Left ventricle myocardium superior (tissue), 1 donor: ENCODE data around the gene GFRA1. TPM values are rescaled to one million over a fixed set of nuclear protein-coding genes. Genes with fewer than 3 reads are reported as not detected.

Source experiments
- ATAC-seq: fragments of 200-7000 bp; cut with Tn5 transposase; one replicate; pipeline ENCODE4 v1.9.1; 2020; ENCODE audit warnings: mild to moderate bottlenecking, moderate library complexity
- DNase-seq: peaks from one replicate; pipeline ENCODE4 v3.0.0-alpha.2; 2020
- intact Hi-C: fragments of 100-400 bp; cut with micrococcal nuclease; formaldehyde crosslinking; loops from one replicate; pipeline ENCODE4 v1.11.0; 2022
- total RNA-seq: library from RNA; stranded (reverse); fragmentation: NEBNext Ultra II Directional; extraction: Animal tissue kit (Norgen Biotek cat#: 25700); gene quantifications from one replicate; pipeline ENCODE4 v1.2.1, GENCODE V29; 2021
- donor health status: DM: no; HTN: yes; CAD: no; lungs with severe emphysema.

The GFRA1 gene
- total RNA-seq, 1 donor from 2014 or later = 6.7 TPM

- DNase-seq = no peak
- no peak for ATAC-seq
- intact Hi-C loops = no loop called here
Observed at GRCh38 chr10:116030576-116030975, 242.4 kb downstream of the GFRA1 start.

- no peak for DNase-seq
- ATAC-seq = no peak
- intact Hi-C loops = no loop called here
Observed at GRCh38 chr10:116029826-116030225, 243.2 kb downstream of the GFRA1 start.

DNA sequence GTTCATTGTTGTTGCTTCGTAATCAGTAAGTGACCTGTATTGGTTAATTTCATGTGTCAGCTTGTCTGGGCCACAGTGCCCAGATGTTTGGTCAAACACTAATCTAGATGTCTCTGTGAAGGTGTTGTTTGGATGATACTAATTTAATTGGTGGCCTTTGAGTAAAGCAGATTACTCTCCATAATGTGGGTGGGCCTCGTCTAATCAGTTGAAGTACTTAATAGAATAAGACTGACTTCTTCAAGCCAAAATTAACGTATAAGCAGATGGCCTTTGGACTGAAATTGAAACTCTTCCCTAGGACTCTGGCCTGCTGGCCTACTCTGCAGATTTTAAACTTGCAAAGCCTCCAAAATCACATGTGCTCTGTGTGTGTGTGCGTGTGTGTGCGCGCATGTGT lies 245.7 kb downstream of the GFRA1 start:
- no peak for DNase-seq
- ATAC-seq = no peak
- intact Hi-C loops = no loop called here

- intact Hi-C loops = no loop called here
- DNase-seq (no peak), ATAC-seq (no peak)
Observed at GRCh38 chr10:116026725-116027124, 246.3 kb downstream of the GFRA1 start.

DNA sequence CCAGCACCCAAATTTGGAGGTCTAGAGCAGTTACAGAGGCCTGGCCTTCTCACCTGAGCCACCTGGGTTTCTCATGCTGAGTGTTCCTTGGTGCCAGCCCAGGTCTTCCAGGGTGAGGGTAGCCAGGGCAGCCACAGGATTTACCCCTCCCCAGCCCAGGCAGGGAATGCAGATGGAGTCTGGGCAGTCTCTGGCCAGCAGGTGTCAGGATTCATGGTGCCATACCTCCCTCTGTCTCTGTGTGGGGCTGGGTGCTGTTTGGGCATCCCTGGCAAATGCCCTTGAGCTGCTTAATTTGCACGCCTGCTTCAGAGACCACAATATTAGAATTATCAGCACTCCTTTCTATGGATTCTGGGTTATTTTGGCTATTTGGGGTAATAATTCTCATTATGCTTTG lies 246.7 kb downstream of the GFRA1 start:
- no peak for DNase-seq
- ATAC-seq = no peak
- intact Hi-C loops = no loop called here

DNA sequence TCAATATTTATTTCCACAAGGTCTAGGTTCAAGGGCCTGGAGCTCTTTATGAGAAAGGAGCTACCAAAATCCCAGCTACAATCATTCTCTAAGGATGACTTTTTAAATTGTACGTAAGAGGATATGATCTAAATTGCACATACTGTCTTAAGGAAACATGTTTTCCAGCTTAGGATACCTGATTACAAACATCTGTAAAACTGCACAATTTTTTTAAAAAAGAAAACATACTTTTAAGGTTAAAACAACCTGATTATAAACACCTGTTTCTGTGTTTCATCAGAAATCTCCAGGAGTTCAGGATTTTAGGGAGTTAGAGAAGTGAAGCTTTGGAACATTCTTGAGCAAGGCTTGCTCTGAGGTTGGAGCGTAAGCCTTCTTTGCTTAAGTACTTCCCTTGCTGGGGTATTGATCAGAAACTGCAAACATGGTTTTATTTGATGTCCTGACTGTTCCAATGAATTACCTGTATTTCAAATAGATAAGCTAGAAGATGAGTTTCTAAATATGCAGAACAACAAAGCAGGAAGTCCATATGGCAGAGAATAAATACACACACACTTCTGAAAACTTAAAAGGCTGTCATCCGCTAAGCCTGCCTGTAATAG lies 248.6 kb downstream of the GFRA1 start:
- ATAC-seq = no peak

DNA sequence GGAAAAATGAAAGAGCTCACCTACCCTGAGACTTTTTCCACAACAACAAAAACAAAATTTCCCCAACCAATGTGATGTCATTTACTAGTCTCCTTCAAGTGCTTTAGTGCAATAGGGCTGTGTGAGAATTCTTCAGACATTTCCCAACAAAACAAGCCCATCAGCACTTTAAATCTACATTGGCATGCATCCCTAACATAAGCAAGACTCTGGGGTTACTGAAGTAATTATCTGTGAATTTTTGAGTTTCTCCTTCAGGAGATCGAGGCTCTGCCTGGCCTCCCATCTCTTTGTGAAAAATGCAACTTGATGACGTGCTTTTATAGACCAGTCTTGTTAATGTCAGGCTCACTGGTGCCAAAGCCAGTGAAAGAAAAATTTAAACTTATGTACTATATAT lies 255.6 kb downstream of the GFRA1 start:
- no peak for ATAC-seq
- intact Hi-C loops = no loop called here
- DNase-seq = no peak

More for the DNA sequence above, 248.6 kb downstream of the GFRA1 start:
- no peak for DNase-seq
- intact Hi-C loops = no loop called here

DNA sequence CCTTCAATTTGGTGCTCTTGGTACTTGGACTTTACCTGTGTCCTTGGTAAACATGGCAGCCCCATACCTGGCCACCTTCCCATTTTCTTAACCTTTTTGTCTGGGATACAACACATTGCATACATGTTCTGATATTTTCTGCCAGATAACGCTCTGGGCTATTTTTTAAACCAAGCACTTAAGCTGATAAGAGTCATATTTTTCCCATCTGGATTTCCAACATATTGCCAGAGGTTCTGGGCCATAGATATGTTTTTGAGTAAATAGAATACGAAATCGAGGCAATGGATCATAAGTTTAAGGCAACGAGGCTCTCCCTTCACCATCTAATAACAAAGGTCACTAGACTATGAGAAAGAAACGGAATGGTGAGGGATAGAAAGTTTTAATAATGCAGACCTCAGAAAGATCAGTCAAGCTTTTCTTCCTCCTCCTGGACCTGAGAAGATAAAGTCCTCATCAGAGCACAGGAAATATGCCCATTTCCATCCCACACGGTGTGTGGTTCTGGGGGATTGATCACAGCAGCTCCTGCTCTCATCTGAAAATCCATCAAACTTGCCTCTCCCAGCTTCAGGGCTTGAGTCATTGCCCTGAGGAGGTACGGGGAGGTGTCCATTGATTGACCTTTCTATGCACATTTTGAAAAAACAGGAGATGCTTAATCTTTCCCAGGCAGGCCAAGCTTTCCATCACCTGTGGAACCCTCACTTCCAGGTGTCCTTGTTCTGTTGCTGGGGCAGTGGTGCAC lies 257.2 kb downstream of the GFRA1 start:
- ATAC-seq = no peak
- intact Hi-C loops = no loop called here
- DNase-seq = no peak

- intact Hi-C loops = no loop called here
- ATAC-seq = no peak
- no peak for DNase-seq
Observed at GRCh38 chr10:116014871-116015582, 258.0 kb downstream of the GFRA1 start.

- intact Hi-C loops = no loop called here
- ATAC-seq (no peak), DNase-seq (no peak)
Observed at GRCh38 chr10:116014326-116014725, 258.7 kb downstream of the GFRA1 start.

DNA sequence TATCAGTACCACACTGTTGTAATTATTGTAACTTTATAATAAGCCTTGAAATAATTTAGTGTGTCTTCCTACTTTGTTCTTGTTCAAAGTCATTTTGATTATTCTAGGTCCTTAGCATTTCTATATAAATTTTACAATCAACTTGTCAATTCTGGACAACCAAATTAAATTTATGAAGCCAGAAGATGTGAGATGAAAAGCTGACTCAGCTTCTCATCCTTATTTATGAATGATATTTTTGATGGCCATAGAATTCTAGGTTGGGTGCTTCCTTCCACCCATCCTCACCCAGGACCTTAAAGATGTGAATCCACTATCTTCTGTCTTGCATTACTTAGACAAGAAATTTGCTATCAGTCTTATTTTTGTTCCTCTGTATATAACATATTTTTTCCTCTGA lies 261.1 kb downstream of the GFRA1 start:
- ATAC-seq = no peak
- intact Hi-C loops = no loop called here

GRCh38 chr10:116007256-116007891 lies 265.6 kb downstream of the GFRA1 start:
- ATAC-seq (no peak), DNase-seq (no peak)
- intact Hi-C loops = no loop called here

More for the DNA sequence above, 261.1 kb downstream of the GFRA1 start:
- no peak for DNase-seq

Other genes with a start within 250 kb of the GFRA1 start
- gene CCDC172, start 51.2 kb upstream of the GFRA1 start, total RNA-seq = not detected
- not detected for gene PNLIPRP3, start 154.6 kb upstream of the GFRA1 start, total RNA-seq